ENCODE data around the gene ICAM5. TPM values are rescaled to one million over a fixed set of nuclear protein-coding genes. Genes with fewer than 3 reads are reported as not detected.

The ICAM5 gene
- total RNA-seq, 4 donors from 2014 or later = 0.23 to 0.45 (median 0.37) TPM

DNA sequence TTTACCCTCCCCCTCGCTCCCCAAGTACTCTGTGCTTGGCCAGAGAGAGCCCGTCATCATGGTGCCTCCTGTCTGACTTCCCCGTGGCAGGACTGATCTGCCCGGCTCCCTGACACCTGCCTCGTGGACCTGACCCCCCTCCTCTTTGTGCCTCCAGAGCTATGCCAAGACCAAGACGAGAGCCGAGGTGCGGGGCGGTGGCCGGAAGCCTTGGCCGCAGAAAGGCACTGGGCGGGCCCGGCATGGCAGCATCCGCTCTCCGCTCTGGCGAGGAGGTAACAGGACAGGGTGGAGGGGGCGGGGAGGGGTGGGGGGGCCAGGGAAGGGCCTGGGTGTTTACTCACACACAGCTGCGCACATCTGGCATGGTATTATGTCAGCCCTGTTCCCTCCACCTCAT is 33.2 kb upstream of the ICAM5 start:
- peak overlapping the region in 1 of 4 donors; percentile 4 for H3K27ac ChIP-seq (replicated peaks in 1 of 4)
- WGBS = 87% methylated on average over 18 of the region's 18 CpGs
- H3K9me3 ChIP-seq = no peaks in the 10 kb centered on the region
- intact Hi-C loops (cut with DNase I) = loop anchor here (10.0 kb wide), 1 partner anchor 152 kb away; the partner anchor contains the start of genes ANGPTL6 and PPAN
- no peak overlapping the region for H3K4me3 ChIP-seq
- no peaks in the 10 kb centered on the region for H3K27me3 ChIP-seq
- peaks cover 6 to 26% (median 25%) of the 10 kb centered on the region in 4 donors for H3K4me1 ChIP-seq
- H3K36me3 ChIP-seq = peaks cover 31 to 66% (median 59%) of the 10 kb centered on the region in 4 donors
- TF ChIP-seq POLR2AphosphoS5 (IDR thresholded peaks at IDR 0.05) = no peak
- TF ChIP-seq, protein P1, sequence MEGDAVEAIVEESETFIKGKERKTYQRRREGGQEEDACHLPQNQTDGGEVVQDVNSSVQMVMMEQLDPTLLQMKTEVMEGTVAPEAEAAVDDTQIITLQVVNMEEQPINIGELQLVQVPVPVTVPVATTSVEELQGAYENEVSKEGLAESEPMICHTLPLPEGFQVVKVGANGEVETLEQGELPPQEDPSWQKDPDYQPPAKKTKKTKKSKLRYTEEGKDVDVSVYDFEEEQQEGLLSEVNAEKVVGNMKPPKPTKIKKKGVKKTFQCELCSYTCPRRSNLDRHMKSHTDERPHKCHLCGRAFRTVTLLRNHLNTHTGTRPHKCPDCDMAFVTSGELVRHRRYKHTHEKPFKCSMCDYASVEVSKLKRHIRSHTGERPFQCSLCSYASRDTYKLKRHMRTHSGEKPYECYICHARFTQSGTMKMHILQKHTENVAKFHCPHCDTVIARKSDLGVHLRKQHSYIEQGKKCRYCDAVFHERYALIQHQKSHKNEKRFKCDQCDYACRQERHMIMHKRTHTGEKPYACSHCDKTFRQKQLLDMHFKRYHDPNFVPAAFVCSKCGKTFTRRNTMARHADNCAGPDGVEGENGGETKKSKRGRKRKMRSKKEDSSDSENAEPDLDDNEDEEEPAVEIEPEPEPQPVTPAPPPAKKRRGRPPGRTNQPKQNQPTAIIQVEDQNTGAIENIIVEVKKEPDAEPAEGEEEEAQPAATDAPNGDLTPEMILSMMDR (IDR thresholded peaks at IDR 0.05) = no peak
- TF ChIP-seq EP300 (IDR thresholded peaks at IDR 0.05) = no peak
- TF ChIP-seq POLR2A (IDR thresholded peaks at IDR 0.05; ENCODE audit: low read depth) = no peak
- no peak for DNase-seq (ENCODE audit: extremely low spot score)

DNA sequence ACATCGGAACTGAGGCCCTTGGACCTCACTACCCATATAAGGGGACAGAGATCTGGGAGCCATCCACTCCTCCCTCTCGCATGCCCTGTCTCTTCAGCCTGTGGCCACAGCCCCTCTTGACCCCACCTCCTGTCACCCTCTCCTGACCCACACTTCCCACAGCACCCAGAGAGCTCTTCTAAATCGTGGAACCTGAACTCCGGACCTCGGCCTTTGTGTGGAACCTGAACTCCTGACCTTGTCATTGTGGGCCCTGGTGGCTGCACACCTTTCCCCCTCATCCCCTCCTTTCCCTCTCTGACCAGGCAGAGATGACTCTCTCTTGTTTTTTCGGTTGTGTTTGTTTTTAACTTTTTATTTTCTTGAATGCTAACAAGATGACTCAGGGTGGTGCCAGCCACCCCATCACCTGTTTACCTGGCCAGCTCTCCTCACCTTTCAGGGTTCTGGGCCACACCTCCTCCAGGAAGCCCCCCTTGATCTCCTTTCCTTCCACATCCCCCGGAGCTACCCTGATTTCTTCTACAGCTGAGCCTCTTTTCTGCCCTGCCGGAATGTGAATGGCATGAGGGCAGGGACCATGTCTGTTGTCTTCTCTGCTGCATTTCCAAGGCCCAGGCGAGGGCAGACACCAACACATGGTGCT is 32.7 kb upstream of the ICAM5 start:
- Histone ChIP-seq H3K4me1 (peaks cover 6 to 26% (median 25%) of the 10 kb centered on the region in 4 donors), H3K9me3 (no peaks in the 10 kb centered on the region), H3K27me3 (no peaks in the 10 kb centered on the region), H3K4me3 (no peak overlapping the region), H3K27ac (replicated peaks in 1 of 4) (no peak overlapping the region), H3K36me3 (peaks cover 31 to 66% (median 59%) of the 10 kb centered on the region in 4 donors)
- no peak for DNase-seq (ENCODE audit: extremely low spot score)
- TF ChIP-seq, protein P1 (IDR thresholded peaks at IDR 0.05) = no peak
- no peak for TF ChIP-seq EP300 (IDR thresholded peaks at IDR 0.05)
- no peak for TF ChIP-seq POLR2A (IDR thresholded peaks at IDR 0.05; ENCODE audit: low read depth)
- no peak for TF ChIP-seq POLR2AphosphoS5 (IDR thresholded peaks at IDR 0.05)
- intact Hi-C loops (cut with DNase I) = loop anchor here (10.0 kb wide), 1 partner anchor 152 kb away; the partner anchor contains the start of genes ANGPTL6 and PPAN
- WGBS = 84% methylated on average over 9 of the region's 9 CpGs

DNA sequence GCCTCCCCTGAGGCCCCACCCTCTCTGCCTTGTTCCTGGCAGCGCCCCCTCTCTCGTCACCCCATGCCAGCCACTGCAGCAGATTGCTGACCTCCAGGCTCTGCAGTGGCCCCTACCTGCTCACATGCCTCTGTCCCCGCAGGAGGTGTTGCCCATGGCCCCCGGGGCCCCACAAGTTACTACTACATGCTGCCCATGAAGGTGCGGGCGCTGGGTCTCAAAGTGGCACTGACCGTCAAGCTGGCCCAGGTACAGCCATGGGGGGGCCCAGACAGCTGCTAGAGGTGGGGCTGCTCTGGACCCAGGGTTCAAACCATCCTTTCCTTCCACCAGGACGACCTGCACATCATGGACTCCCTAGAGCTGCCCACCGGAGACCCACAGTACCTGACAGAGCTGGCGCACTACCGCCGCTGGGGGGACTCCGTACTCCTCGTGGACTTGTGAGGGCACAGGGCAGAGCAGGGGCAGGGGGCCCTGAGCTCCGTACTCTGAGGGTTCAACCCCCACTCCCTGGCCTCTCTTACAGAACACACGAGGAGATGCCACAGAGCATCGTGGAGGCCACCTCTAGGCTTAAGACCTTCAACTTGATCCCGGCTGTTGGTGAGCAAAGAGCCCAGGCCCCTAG is 31.6 kb upstream of the ICAM5 start:
- Histone ChIP-seq H3K27ac (replicated peaks in 1 of 4) (no peak overlapping the region), H3K4me3 (no peak overlapping the region), H3K4me1 (peaks cover 0 to 17% (median 15%) of the 10 kb centered on the region in 4 donors), H3K9me3 (no peaks in the 10 kb centered on the region), H3K36me3 (peaks cover 31 to 66% (median 59%) of the 10 kb centered on the region in 4 donors), H3K27me3 (no peaks in the 10 kb centered on the region)
- intact Hi-C loops (cut with DNase I) = loop anchor here (10.0 kb wide), 1 partner anchor 153 kb away; the partner anchor contains the start of genes ANGPTL6 and PPAN
- TF ChIP-seq, protein P1 (IDR thresholded peaks at IDR 0.05) = no peak
- no peak for TF ChIP-seq POLR2AphosphoS5 (IDR thresholded peaks at IDR 0.05)
- TF ChIP-seq EP300 (IDR thresholded peaks at IDR 0.05) = no peak
- no peak for TF ChIP-seq POLR2A (IDR thresholded peaks at IDR 0.05; ENCODE audit: low read depth)
- DNase-seq (ENCODE audit: extremely low spot score) = no peak
- WGBS = 90% methylated on average over 7 of the region's 18 CpGs

DNA sequence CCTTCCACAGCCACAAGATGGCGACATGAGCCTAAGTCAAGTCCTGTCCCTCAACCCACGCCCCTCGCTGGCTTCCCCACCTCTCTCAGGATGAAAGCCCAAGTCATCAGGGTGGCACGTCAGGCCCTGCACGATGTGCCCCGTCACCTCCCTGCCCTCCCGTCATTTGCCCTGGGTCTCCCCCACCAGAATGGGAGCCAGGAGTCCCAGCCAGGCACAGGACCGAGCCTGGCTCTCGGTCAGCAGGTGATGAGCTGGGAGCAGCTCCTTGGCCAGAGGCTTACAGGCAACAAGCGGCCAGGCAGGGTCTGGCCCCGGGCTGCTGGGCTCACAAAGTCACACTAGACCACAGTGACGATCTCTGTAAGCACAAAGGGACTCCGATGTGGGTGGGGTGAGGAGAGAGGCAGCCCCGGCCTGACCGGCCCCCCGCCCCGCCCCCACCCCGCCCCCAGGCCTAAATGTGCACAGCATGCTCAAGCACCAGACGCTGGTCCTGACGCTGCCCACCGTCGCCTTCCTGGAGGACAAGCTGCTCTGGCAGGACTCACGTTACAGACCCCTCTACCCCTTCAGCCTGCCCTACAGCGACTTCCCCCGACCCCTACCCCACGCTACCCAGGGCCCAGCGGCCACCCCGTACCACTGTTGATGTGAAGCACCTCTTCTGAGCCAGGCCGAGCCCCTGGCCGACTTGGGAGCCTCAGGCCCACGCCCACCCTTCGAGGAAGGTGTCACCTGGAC is 30.4 kb upstream of the ICAM5 start:
- Histone ChIP-seq H3K9me3 (no peaks in the 10 kb centered on the region), H3K4me1 (peaks cover 0 to 8% (median 7%) of the 10 kb centered on the region in 4 donors), H3K4me3 (no peak overlapping the region), H3K27ac (replicated peaks in 1 of 4) (peak overlapping the region in 1 of 4 donors; percentile 34), H3K36me3 (peaks cover 31 to 57% (median 53%) of the 10 kb centered on the region in 4 donors), H3K27me3 (no peaks in the 10 kb centered on the region)
- WGBS = 49% methylated on average over 23 of the region's 32 CpGs
- TF ChIP-seq EP300 (IDR thresholded peaks at IDR 0.05) = no peak
- TF ChIP-seq, protein P1 (IDR thresholded peaks at IDR 0.05) = peak; percentile 54 to 67 (median 65)
- TF ChIP-seq POLR2AphosphoS5 (IDR thresholded peaks at IDR 0.05) = peak in 1 of 2 donors; percentile 18
- intact Hi-C loops (cut with DNase I) = loop anchor here (10.0 kb wide), 1 partner anchor 155 kb away; the partner anchor contains the start of genes ANGPTL6 and PPAN
- DNase-seq (ENCODE audit: extremely low spot score) = no peak
